K562 (cell line): Measurements from ENCODE around the gene ANKRD12. TPM values are rescaled to one million over a fixed set of nuclear protein-coding genes. Genes with fewer than 3 reads are reported as not detected.
A peak's percentile ranks its signal among the peaks of the same experiment; 100 is the strongest.

Experiments used
- ARID1B ChIP-seq: fragments of 450-650 bp; IDR thresholded peaks from 2 replicates; pipeline ENCODE4 v1.6.1; 2016; ENCODE audit warnings: antibody characterized with exemption, mild to moderate bottlenecking, inconsistent platforms
- ARID2 ChIP-seq: fragments of 450-650 bp; IDR thresholded peaks from 2 replicates; pipeline ENCODE4 v1.6.1; 2017; ENCODE audit warnings: antibody characterized with exemption, mild to moderate bottlenecking
- BMI1 ChIP-seq: fragments of 150-350 bp; IDR thresholded peaks from 2 replicates; pipeline ENCODE4 v1.6.1; 2014; ENCODE audit warnings: low read length
- BRF1 ChIP-seq: IDR thresholded peaks from 3 replicates; pipeline ENCODE4 v1.6.1; 2011; ENCODE audit warnings: borderline replicate concordance, mild to moderate bottlenecking; ENCODE audit not compliant: insufficient read length; ENCODE audit errors: extremely low read depth
- ETS1 ChIP-seq: conservative IDR thresholded peaks from 2 replicates; pipeline ENCODE4 v1.6.1; 2011; ENCODE audit warnings: low read depth, mild to moderate bottlenecking, low read length; ENCODE audit not compliant: control insufficient read depth
- GABPB1 ChIP-seq: sonication (generic); formaldehyde crosslinking; IDR thresholded peaks from 2 replicates; pipeline ENCODE4 v1.8.0; 2022; ENCODE audit warnings: mild to moderate bottlenecking, missing genetic modification reagents
- KAT8 ChIP-seq: fragments of 450-650 bp; IDR thresholded peaks from 2 replicates; pipeline ENCODE4 v1.6.1; 2016; ENCODE audit warnings: low read depth, mild to moderate bottlenecking
- MBD2 ChIP-seq: sonication (generic); IDR thresholded peaks from 2 replicates; pipeline ENCODE4 v1.6.1; 2016; ENCODE audit warnings: low read depth, borderline replicate concordance
- MEIS2 ChIP-seq: fragments of 450-650 bp; IDR thresholded peaks from 2 replicates; pipeline ENCODE4 v1.6.1; 2014; ENCODE audit warnings: mild to moderate bottlenecking; ENCODE audit not compliant: partially characterized antibody
- MYC ChIP-seq, 2 experiments: fragments of 250-450 bp in 1 of 2; sonication (Bioruptor Pico) in 1 of 2; IDR thresholded peaks; 2 replicates each; pipeline versions ENCODE4 v1.5.1 to v1.6.1; 2012 to 2021; ENCODE audit warnings: low read depth in 2 of 2, borderline replicate concordance in 1 of 2, improper control_type of control experiment in 1 of 2, low read length in 1 of 2, mild to moderate bottlenecking in 1 of 2, moderate library complexity in 1 of 2
- NFIC ChIP-seq: fragments of 450-650 bp; IDR thresholded peaks from 2 replicates; pipeline ENCODE4 v1.6.1; 2017; ENCODE audit warnings: mild to moderate bottlenecking, inconsistent platforms
- NFRKB ChIP-seq: fragments of 450-650 bp; IDR thresholded peaks from 2 replicates; pipeline ENCODE4 v1.6.1; 2016; ENCODE audit warnings: low read depth
- OTX1 ChIP-seq: fragments of 450-650 bp; formaldehyde crosslinking; IDR thresholded peaks from 2 replicates; pipeline ENCODE4 v1.4.0; 2022; ENCODE audit warnings: mild to moderate bottlenecking
- RBFOX2 ChIP-seq: fragments of 200-400 bp; formaldehyde crosslinking; IDR thresholded peaks from 2 replicates; pipeline ENCODE4 v1.6.1; 2017; ENCODE audit warnings: low read depth, mild to moderate bottlenecking, low read length, moderate library complexity
- RBM15 ChIP-seq: fragments of 200-400 bp; formaldehyde crosslinking; IDR thresholded peaks from 2 replicates; pipeline ENCODE4 v1.6.1; 2018; ENCODE audit warnings: mild to moderate bottlenecking, low read length, moderate library complexity; ENCODE audit not compliant: insufficient read depth
- SMARCB1 ChIP-seq: IDR thresholded peaks from 2 replicates; pipeline ENCODE4 v1.6.1; 2011; ENCODE audit warnings: improper control_type of control experiment, low read depth; ENCODE audit not compliant: insufficient read length
- TAF15 ChIP-seq: fragments of 200-400 bp; formaldehyde crosslinking; IDR thresholded peaks from 2 replicates; pipeline ENCODE4 v1.6.1; 2017; ENCODE audit warnings: mild to moderate bottlenecking, low read depth, low read length, moderate library complexity
- TCF7 ChIP-seq: sonication (generic); IDR thresholded peaks from 2 replicates; pipeline ENCODE4 v1.6.1; 2016; ENCODE audit warnings: antibody characterized with exemption, borderline replicate concordance
- VEZF1 ChIP-seq: fragments of 200-800 bp; sonication (Bioruptor generic); IDR thresholded peaks from 2 replicates; pipeline ENCODE4 v1.6.1; 2017; ENCODE audit warnings: missing genetic modification characterization, missing compliant biosample characterization
- ZFX ChIP-seq: sonication (generic); formaldehyde crosslinking; IDR thresholded peaks from 2 replicates; pipeline ENCODE4 v1.8.0; 2022; ENCODE audit warnings: mild to moderate bottlenecking, missing genetic modification reagents, moderate library complexity
- ZNF24 ChIP-seq: fragments of 450-650 bp; IDR thresholded peaks from 2 replicates; pipeline ENCODE4 v1.6.1; 2016
- ZNF668 ChIP-seq: fragments of 250-450 bp; sonication (Bioruptor Pico); IDR thresholded peaks from 2 replicates; pipeline ENCODE4 v1.8.0; 2022; ENCODE audit warnings: mild to moderate bottlenecking, inconsistent platforms
- ZNF695 ChIP-seq: fragments of 450-650 bp; formaldehyde crosslinking; IDR thresholded peaks from 2 replicates; pipeline ENCODE4 v1.4.0; 2020; ENCODE audit warnings: mild to moderate bottlenecking, moderate library complexity
- polyA plus RNA-seq, 8 experiments: library from polyadenylated mRNA; depleted of rRNA in 4 of 8; stranded (reverse) in 5 of 8; unstranded in 3 of 8; fragments of >200 nt; fragmentation: Nextera tagmentation in 2 of 8; fragmentation: Illumina TruSeq in 1 of 8; extraction: Ambion mirVana in 2 of 8; extraction: Trizol in 1 of 8; gene quantifications; 2 replicates each; pipeline versions ENCODE4 v1.2.1 to v1.2.3, GENCODE V29; 2011 to 2014; ENCODE audit warnings: inconsistent platforms in 1 of 8, missing spikeins in 1 of 8
- total RNA-seq, 7 experiments: library from RNA; depleted of rRNA in 6 of 7; stranded (reverse); fragments of >200 nt in 6 of 7; fragmentation: Illumina TruSeq in 2 of 7; extraction: Trizol in 2 of 7; gene quantifications; 2 replicates each; pipeline versions ENCODE4 v1.2.1 to v1.2.3, GENCODE V29; 2011 to 2021; ENCODE audit warnings: low replicate concordance in 1 of 7
- TF ChIP-seq, protein P1 (sequence below): fragments of 450-650 bp; formaldehyde crosslinking; IDR thresholded peaks from 2 replicates; pipeline ENCODE4 v1.4.0; 2020; ENCODE audit warnings: mild to moderate bottlenecking, mixed read lengths

ANKRD12 gene
- total and polyA plus RNA-seq, 9 of the 15 experiments (the other 6 are each of a cell fraction or from before 2014, with no cell fraction given) = 6.6 to 28.2 (median 16.0) TPM

GRCh38 chr18:9136315-9137155 lies at the start of gene ANKRD12 (continued):
- TF ChIP-seq NFRKB = peak; percentile 28; the same call in 1 of the 2 replicates
- peak; percentile 76 for TF ChIP-seq NFIC
- TF ChIP-seq OTX1 (CRISPR knock-in tag) = peak; percentile 48; the same call in 1 of the 2 replicates
- TF ChIP-seq ZNF695 (CRISPR knock-in tag) = no peak
- TF ChIP-seq RBFOX2 = peak; percentile 90
- peak; percentile 79 for TF ChIP-seq MYC (IDR thresholded peaks at IDR 0.05; ENCODE audit: low read depth, low read length)
- TF ChIP-seq MYC (CRISPR knock-in tag; IDR thresholded peaks at IDR 0.05; ENCODE audit: borderline replicate concordance, low read depth) = no peak; the same call in 1 of the 2 replicates
- TF ChIP-seq TCF7 = peak; percentile 83; the same call in 1 of the 2 replicates
- peak; percentile 60 for TF ChIP-seq ZFX (CRISPR knock-in tag)
- TF ChIP-seq MEIS2 = peak; percentile 81
- no peak for TF ChIP-seq RBM15
- TF ChIP-seq ZNF24 = peak; percentile 7; the same call in 1 of the 2 replicates
- TF ChIP-seq TAF15 = no peak
- TF ChIP-seq VEZF1 (CRISPR knock-in tag) = peak; percentile 87
- TF ChIP-seq BMI1 = no peak
- peak; percentile 59; the same call in 1 of the 2 replicates for TF ChIP-seq ARID1B
- TF ChIP-seq MBD2 = peak; percentile 95
- TF ChIP-seq ETS1 = peak; percentile 44; the same call in 1 of the 2 replicates
- TF ChIP-seq GABPB1 (CRISPR knock-in tag) = peak; percentile 98
- TF ChIP-seq BRF1 = no peak
- peak; percentile 36; the same call in 1 of the 2 replicates for TF ChIP-seq ZNF668 (CRISPR knock-in tag)
- no peak for TF ChIP-seq KAT8
- no peak for TF ChIP-seq SMARCB1
- TF ChIP-seq ARID2 = no peak
- TF ChIP-seq, protein P1, sequence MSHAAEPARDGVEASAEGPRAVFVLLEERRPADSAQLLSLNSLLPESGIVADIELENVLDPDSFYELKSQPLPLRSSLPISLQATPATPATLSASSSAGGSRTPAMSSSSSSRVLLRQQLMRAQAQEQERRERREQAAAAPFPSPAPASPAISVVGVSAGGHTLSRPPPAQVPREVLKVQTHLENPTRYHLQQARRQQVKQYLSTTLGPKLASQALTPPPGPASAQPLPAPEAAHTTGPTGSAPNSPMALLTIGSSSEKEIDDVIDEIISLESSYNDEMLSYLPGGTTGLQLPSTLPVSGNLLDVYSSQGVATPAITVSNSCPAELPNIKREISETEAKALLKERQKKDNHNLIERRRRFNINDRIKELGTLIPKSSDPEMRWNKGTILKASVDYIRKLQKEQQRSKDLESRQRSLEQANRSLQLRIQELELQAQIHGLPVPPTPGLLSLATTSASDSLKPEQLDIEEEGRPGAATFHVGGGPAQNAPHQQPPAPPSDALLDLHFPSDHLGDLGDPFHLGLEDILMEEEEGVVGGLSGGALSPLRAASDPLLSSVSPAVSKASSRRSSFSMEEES = peak; percentile 99
